GM18873 (cell line): ENCODE measurements around the gene CCDC91.
"Not testable (repeated sequence)": the region's sequence is repeated elsewhere in the genome, so short reads cannot be mapped to it uniquely, and the experiment has no call there.

Experiments
- ATAC-seq: cut with Tn5 transposase; IDR thresholded peaks from one replicate; pipeline ENCODE4 v1.9.1; 2021; ENCODE audit warnings: mild to moderate bottlenecking, moderate library complexity, moderate number of reproducible peaks; ENCODE audit not compliant: unreplicated experiment, low FRiP score

Gene CCDC91

GRCh38 chr12:28350502-28350901, 160.2 kb downstream of the CCDC91 start:
- ATAC-seq = no peak

DNA sequence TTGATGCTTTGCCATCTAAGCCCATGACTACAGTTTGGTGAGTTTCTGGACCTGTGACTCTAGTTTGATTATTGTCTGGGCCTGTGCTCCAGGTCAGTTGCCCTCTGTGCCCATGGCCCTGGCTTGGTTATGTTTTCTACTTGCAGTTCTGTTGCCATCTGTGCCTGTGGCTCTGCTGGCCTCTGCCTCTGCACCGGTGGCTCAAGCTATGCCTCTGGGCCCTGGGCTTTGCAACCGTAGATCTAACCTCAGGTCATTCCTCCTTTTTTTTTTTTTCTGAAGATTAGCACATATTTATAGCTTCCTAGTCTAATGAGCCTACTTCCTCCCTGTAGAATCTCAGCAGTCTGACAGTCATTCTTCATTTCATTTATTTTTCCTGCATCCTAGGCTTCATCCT, 161.2 kb downstream of the CCDC91 start:
- ATAC-seq = no peak

DNA sequence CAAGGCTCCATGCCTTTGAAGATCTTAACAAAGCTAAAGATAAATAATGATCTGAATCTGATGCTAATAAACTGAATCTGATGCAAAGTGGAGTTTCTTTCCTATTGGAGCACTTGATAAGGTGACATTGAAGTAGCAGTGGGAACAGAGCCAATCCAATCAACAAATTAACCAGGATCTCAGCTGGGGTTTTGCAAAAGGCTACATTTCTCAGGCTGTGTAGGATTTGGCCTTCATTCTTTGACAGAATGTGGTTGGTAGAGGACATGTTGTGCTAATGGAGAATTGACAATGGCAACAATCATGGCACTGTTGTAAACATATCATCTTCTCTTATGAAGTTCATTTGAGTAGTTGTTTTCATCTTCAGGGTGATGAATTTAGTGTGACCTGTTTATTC, 164.9 kb downstream of the CCDC91 start:
- no peak for ATAC-seq

- ATAC-seq = no peak
These were observed 170.0 kb downstream of the CCDC91 start for GRCh38 chr12:28360253-28360652.

DNA sequence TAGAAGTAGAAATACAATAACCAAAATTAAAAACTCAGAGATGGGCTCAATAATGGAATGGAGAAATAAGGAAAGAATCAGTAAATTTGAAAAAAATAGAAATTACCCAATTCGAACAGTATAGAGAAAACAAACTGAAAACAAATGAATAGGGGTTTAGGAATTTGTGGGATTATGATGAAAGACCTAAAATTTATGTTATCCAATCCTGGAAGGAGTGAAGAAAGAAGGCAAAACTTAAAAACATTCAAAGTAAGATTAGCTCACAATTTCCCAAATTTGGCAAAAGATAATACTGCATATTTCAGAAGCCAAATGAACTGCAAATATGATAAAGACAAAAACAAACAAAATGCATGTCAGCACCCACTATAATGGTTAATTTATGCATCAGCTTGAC, 177.1 kb downstream of the CCDC91 start:
- ATAC-seq = no peak

DNA sequence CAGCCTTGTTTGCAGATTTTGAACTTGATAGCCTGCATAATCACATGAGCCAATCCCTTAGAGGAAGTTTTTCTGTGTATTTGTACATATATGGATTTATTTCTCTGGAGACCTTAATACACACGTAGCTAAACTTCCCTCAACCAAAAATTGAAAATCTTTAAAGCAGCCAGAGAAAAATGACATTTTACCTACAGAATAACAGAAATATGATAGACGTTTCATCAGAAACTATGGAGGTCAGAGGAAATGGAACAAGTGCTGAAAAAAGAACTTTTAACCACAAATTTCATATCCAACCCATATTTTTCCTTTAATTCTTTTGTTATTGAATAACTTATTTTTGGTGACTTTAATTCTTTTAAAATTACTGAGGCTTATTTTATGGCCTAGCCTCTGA, 177.7 kb downstream of the CCDC91 start:
- ATAC-seq = no peak

DNA sequence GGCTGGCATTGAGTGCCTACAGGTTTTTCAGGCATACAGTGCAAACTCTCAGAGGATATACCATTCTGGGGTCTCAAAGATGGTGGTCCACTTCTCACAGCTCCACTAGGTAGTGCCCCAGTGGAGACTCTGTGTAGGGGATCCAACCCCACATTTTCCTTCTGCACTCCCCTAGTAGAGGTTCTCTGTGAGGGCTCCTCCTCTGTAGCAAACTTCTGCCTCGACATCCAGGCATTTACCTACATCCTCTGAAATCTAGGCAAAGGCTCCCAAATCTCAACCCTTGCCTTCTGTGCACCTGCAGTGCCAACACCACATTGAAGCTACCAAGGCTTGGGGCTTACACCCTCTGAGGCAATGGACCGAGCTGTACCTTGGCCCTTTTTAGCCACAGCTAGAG, 179.2 kb downstream of the CCDC91 start:
- no peak for ATAC-seq

GRCh38 chr12:28374556-28374955, 184.3 kb downstream of the CCDC91 start:
- ATAC-seq = no peak

- ATAC-seq = no peak
These were observed 188.5 kb downstream of the CCDC91 start for GRCh38 chr12:28378736-28379135.

DNA sequence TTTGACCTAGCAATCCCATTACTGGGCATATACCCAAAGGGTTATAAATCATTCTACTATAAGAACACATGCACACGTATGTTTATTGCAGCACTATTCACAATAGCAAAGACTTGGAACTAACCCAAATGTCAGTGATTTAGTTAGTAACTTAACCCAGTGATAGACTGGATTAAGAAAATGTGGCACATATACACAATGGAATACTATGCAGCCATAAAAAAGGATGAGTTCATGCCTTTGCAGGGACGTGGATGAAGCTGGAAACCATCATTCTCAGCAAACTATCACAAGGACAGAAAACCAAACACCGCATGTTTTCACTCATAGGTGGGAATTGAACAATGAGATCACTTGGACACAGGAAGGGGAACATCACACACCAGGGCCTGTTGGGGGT, 189.5 kb downstream of the CCDC91 start:
- not testable (repeated sequence) for ATAC-seq

GRCh38 chr12:28383368-28383767, 193.1 kb downstream of the CCDC91 start:
- ATAC-seq = no peak

DNA sequence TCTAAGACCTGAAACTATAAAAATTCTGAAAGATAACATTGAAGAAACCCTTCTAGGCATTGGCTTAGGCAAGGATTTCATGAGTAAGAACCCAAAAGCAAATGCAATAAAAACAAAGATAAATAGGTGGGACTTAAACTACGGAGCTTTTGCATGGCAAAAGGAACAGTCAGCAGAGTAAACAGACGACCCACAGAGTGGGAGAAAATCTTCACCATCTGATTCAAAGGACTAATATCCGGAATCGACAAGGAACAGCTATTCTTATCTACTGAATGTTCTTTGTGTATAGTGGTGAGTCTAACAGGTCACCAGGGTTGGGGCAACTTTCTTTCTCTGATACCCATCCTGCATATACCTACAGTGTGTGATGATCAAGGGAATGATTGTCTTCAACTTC, 198.6 kb downstream of the CCDC91 start:
- ATAC-seq = no peak

DNA sequence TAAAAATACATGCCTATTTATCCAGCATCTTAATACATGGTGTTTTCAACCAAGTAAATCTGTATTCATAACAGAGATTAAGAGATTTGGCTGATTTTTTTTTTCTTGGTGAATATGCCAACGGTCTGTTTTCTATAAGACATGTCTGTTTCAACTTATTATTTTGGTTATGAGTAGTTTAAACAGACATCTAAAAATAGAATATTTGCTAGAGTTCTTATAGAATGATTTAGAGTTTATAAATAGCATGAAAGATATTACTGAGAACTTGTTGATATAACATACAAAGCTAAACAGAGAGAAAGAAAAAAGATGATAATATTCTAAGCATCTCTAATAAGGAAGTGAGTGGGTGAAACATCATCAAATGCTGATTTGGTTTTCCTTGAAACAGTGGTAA, 199.9 kb downstream of the CCDC91 start:
- no peak for ATAC-seq

GRCh38 chr12:28390761-28391385, 200.6 kb downstream of the CCDC91 start:
- ATAC-seq = no peak

DNA sequence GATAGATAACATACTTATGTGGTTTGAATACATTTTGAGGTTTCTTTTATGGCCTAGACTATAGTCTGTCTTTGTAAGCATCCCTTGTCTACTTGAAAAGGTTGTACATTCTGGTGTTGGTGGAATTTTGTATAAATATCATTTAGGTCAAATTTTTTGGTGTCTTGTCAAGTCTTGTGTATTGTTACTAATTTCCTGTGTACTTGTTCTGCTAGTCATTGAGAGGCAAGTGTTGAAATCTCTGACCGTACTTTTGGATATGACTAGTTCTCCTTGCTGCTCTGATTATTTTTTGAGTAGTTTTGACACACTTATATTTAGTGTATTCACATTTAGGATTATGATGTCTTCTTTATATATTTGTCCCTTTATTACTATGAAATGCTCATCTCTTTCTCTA, 219.6 kb downstream of the CCDC91 start:
- ATAC-seq = no peak

- ATAC-seq = peak; percentile 94
These were observed 223.3 kb downstream of the CCDC91 start for GRCh38 chr12:28413460-28414109.

- ATAC-seq = no peak
These were observed 225.5 kb downstream of the CCDC91 start for GRCh38 chr12:28415755-28416154.

DNA sequence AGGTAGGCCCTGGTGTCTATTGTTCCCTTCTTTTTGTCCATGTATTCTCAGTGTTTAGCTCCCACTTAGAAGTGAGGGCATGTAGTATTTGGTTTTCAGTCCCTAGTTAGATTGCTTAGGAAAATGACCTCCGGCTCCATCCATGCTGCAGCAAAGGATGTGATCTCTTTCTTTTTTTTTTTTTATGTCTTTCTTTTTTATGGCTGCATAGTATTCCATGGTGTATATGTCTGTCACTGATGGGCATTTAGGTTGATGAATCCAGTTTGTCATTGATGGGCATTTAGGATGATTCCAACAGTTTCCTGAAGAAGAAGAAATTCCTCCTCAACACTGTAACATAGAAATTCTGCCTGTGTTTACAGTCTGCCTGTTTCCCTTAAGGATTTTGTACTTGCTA, 231.1 kb downstream of the CCDC91 start:
- ATAC-seq = no peak

- ATAC-seq = peak; percentile 15
These were observed 234.7 kb downstream of the CCDC91 start for GRCh38 chr12:28424965-28425364.

DNA sequence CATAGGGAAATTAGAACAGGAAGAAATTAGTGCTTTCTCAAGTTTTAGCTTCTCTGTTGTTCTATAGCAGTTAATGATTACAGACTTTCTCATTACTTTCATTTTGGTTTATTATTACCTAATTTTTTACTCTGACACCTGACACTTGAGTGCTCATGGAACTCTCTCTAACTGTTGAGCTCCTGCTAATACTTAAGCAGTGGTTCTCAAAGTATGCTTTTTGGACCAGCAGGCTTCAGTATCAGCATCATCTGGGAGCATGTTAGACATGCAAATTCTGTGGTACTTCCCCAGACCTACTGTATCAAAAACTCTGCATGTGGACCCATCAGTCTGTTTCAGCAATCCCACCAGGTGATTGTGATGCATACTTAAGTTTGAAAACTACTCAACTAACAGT, 235.3 kb downstream of the CCDC91 start:
- peak; percentile 54 for ATAC-seq

DNA sequence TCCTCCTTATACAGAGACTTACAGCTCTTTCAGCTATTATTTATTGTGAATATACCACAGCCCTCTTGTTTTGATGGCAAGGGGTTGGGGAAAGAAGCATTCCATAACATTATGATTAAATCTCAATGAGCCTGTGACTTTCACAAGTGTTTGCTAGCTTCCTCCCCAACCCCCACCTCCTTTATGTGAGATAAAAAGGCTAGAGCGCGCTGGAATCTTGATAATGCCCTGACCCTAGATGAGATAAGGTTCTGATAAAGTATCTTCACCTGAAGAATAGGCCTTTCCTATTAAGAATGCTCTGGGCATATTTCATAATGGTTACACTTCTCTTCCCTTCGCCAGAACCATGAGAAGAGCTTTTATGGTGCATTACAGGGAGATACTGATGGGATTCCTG, 236.8 kb downstream of the CCDC91 start:
- ATAC-seq = no peak

DNA sequence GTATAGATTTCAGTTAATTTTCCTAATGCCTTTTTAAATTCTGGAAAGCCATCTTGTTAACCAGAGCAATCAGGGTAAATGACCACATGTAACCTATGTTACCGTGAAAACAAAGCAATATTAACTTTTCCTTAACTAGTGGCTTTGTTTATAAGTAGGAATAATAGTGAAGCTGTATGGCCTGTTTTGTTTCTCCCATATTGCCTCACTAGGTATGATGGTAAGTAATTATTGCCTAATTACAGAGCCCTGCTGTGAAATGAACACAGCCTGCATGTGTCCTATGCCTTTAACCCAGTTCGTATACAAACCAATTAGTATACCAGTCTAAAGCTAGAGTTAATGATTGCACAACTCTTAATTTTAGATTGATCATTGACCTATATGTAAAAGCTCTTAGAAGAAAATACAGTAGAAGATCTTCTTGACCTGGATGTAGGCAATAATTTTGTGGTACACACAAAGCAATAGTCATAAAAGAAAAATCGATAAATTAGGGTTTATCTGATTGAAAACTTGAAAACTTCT, 249.9 kb downstream of the CCDC91 start:
- no peak for ATAC-seq
